ENCODE results near the gene CD86.
"Not testable (repeated sequence)": the region's sequence is repeated elsewhere in the genome, so short reads cannot be mapped to it uniquely, and the experiment has no call there.

The CD86 gene, protein sequence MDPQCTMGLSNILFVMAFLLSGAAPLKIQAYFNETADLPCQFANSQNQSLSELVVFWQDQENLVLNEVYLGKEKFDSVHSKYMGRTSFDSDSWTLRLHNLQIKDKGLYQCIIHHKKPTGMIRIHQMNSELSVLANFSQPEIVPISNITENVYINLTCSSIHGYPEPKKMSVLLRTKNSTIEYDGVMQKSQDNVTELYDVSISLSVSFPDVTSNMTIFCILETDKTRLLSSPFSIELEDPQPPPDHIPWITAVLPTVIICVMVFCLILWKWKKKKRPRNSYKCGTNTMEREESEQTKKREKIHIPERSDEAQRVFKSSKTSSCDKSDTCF

GRCh38 chr3:122055215-122055614 lies at the start of gene CD86:
Gene CD86 (plus strand): TSS chr3:122055362. CDS start chr3:122055490, 128 bp downstream.
- DNase-seq (ENCODE audit: low read depth), result no peak

DNA sequence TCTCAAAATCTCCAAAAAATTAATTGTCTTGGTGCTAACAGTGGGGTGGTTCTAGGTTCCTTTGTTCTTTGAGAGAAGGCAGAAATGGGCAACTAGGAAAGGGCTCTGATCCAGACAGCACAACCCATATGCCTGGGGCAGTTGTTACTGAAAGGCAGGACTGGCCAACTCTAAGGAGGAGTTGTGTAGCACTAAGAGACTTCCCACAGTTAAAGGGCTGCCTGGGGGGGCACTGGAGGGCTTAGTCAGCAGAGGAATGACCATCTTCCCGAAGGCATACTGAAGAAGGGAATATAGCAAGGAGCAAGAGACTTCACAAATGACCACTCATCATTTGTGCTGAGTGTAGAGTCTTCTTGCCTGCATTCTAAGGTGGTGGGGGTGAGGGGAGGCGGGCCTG lies 48.9 kb upstream of the CD86 start:
- DNase-seq (ENCODE audit: low read depth), result no peak

DNA sequence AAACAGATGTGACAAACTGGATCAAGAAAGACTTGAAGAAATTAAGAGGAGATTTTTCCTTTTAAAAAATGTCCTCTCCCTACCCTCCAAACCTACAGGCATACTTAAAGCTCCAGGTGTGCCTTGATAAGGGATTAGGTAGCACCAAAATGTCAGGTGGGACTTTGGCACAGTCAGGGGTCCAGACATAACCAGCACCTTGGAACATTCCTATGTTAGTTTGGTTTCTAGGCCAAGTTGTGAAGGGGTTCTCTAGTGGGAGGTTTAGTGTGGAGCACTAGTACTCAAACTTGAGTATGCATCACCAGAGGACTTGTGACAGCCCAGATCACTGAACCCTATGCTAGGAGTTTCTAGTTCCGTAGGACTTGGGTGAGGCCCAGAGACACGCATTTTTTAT lies 47.0 kb upstream of the CD86 start:
- no peak for DNase-seq (ENCODE audit: low read depth)

DNA sequence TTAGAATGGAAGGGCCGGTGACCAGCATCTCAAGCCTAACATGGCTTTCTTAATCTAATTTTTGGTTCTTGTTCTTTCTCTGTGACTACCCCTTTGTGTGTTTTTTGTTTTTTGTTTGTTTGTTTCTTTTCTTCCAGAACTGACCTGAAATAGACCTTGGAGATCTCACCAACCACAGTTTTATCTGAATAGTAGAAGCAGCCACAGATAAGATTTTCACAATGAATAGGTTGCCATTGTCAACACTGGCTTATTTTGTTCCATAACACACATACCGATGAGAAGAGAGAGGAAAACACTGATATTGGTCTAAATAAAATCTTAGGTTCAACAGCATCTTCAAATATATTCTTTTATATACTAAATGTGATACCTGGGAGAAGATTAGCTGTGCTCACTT lies 44.7 kb upstream of the CD86 start:
- no peak for DNase-seq (ENCODE audit: low read depth)

GRCh38 chr3:122011396-122011795 lies 43.8 kb upstream of the CD86 start:
- DNase-seq (ENCODE audit: low read depth), result no peak

- no peak for DNase-seq (ENCODE audit: low read depth)
These were observed 42.3 kb upstream of the CD86 start for GRCh38 chr3:122012821-122013220.

- no peak for DNase-seq (ENCODE audit: low read depth)
These were observed 41.7 kb upstream of the CD86 start for GRCh38 chr3:122013448-122013925.

- no peak for DNase-seq (ENCODE audit: low read depth)
These were observed 40.4 kb upstream of the CD86 start for GRCh38 chr3:122014741-122015140.

- no peak for DNase-seq (ENCODE audit: low read depth)
These were observed 35.7 kb upstream of the CD86 start for GRCh38 chr3:122019493-122019892.

GRCh38 chr3:122021037-122021436 lies 34.1 kb upstream of the CD86 start:
- DNase-seq (ENCODE audit: low read depth), result no peak

- no peak for DNase-seq (ENCODE audit: low read depth)
These were observed 33.3 kb upstream of the CD86 start, which contains the start of gene ILDR1 for GRCh38 chr3:122021811-122022401. Gene ILDR1 (minus strand): TSS chr3:122022247. CDS start chr3:122022077, 170 bp downstream.

- no peak for DNase-seq (ENCODE audit: low read depth)
These were observed 31.7 kb upstream of the CD86 start for GRCh38 chr3:122023335-122023910.

- no peak for DNase-seq (ENCODE audit: low read depth)
These were observed 30.4 kb upstream of the CD86 start for GRCh38 chr3:122024800-122025199.

GRCh38 chr3:122025296-122025695 lies 29.9 kb upstream of the CD86 start:
- no peak for DNase-seq (ENCODE audit: low read depth)

GRCh38 chr3:122030381-122031122 lies 24.6 kb upstream of the CD86 start:
- DNase-seq (ENCODE audit: low read depth), result peak; percentile 50

- no peak for DNase-seq (ENCODE audit: low read depth)
These were observed 24.1 kb upstream of the CD86 start for GRCh38 chr3:122031123-122031468.

DNA sequence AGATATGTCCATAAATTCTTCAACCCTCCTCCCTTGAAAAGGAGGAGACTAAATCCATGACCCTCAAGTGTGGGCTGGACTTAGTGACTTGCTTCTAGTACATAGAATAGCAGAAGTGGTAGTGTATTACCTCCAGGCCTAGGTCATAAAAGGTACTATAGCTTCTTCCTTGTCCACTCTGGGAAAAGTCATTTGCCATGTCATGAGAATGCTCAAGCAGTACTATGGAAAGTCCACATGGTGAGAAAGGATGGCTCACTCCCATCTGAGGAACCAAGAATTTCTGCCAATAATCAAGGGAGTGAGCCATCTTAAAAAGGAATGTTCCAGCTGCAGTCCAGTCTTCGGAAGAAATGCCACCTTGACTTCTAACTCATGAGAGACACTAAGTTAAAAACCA lies 22.6 kb upstream of the CD86 start:
- DNase-seq (ENCODE audit: low read depth), result no peak

GRCh38 chr3:122033023-122033422 lies 22.1 kb upstream of the CD86 start:
- DNase-seq (ENCODE audit: low read depth), result no peak

DNA sequence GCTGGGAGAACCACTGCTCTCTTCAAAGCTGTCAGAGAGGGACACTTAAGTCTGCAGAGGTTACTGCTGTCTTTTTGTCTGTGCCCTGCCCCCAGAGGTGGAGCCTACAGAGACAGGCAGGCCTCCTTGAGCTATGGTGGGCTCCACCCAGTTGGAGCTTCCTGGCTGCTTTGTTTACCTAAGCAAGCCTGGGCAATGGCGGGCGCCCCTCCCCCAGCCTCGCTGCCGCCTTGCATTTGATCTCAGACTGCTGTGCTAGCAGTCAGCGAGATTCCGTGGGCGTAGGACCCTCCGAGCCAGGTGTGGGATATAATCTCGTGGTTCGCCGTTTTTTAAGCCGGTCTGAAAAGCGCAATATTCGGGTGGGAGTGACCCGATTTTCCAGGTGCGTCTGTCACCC lies 7.9 kb upstream of the CD86 start:
- DNase-seq (ENCODE audit: low read depth), result not testable (repeated sequence)

DNA sequence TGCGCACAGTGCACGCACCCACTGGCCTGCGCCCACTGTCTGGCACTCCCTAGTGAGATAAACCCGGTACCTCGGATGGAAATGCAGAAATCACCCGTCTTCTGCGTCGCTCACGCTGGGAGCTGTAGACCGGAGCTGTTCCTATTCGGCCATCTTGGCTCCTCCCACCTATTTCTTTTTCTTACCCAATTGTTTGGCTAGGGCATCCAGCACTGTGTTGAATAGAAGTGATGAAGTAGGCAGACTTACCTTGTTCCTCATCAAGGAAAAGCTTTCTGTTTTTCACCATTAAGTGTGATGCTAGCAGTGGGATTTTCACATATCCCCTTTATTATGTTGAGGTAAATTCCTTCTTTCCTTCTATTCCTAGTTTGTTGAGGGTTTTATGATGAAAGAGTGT lies 7.4 kb upstream of the CD86 start:
- not testable (repeated sequence) for DNase-seq (ENCODE audit: low read depth)

- DNase-seq (ENCODE audit: low read depth), result no peak
These were observed 2.2 kb upstream of the CD86 start for GRCh38 chr3:122052968-122053367.

GRCh38 chr3:122057671-122058070 lies 2.5 kb downstream of the CD86 start:
- no peak for DNase-seq (ENCODE audit: low read depth)

- no peak for DNase-seq (ENCODE audit: low read depth)
These were observed 3.1 kb downstream of the CD86 start for GRCh38 chr3:122058294-122058693.

Measured in EH (cell line).